ENCODE data around the gene CARHSP1.

GRCh38 chr16:8868416-8869211 lies at the start of gene CARHSP1:
- TF ChIP-seq CTCF (IDR thresholded peaks at IDR 0.05 in 2 of 3, conservative IDR thresholded peaks at IDR 0.05 in 1 of 3; ENCODE audit: borderline replicate concordance in 1 of 3, insufficient read depth in 1 of 3, low read depth in 2 of 3, low read length in 2 of 3) (no peak), ATF3 (IDR thresholded peaks at IDR 0.05) (no peak), POLR2A (IDR thresholded peaks at IDR 0.05; ENCODE audit: borderline replicate concordance, extremely low read depth, insufficient read depth, insufficient read length) (no peak), EZH2 (IDR thresholded peaks at IDR 0.05) (no peak), REST (IDR thresholded peaks at IDR 0.05; ENCODE audit: low read depth) (no peak), SRF (IDR thresholded peaks at IDR 0.05; ENCODE audit: low read depth) (no peak), POLR2AphosphoS5 (IDR thresholded peaks at IDR 0.05; ENCODE audit: low read depth, low read length) (peak; percentile 90), CEBPB (IDR thresholded peaks at IDR 0.05; ENCODE audit: low read depth) (no peak), ZNF274 (IDR thresholded peaks at IDR 0.05; ENCODE audit: low read depth, low read length) (no peak), SP1 (IDR thresholded peaks at IDR 0.05; ENCODE audit: low read depth) (peak; percentile 42; the same call in 1 of the 2 replicates), MAX (IDR thresholded peaks at IDR 0.05) (peak; percentile 77), SIN3A (IDR thresholded peaks at IDR 0.05; ENCODE audit: low read depth) (0 out of 2 replicates have a peak, but pooled peaks have one; percentile 59), ZBTB33 (IDR thresholded peaks at IDR 0.05; ENCODE audit: extremely low read depth, insufficient replicate concordance, low read length) (no peak)
